H7 (cell line): ENCODE measurements around the gene NLGN1. TPM values are rescaled to one million over a fixed set of nuclear protein-coding genes. Genes with fewer than 3 reads are reported as not detected.

Experiments used
- DNase-seq: peaks from one replicate; pipeline ENCODE4 v3.0.0; 2012
- H3K27me3 ChIP-seq: 2 replicates; pipeline ENCODE4 v1.6.0; 2011; ENCODE audit warnings: mild to moderate bottlenecking, low read length; ENCODE audit not compliant: control insufficient read depth, insufficient read depth
- H3K36me3 ChIP-seq: replicated peaks from 2 replicates; pipeline ENCODE4 v1.5.1; 2011; ENCODE audit warnings: low read length; ENCODE audit not compliant: control insufficient read depth, insufficient read depth
- H3K4me3 ChIP-seq: 2 replicates; pipeline ENCODE4 v1.5.1; 2011; ENCODE audit warnings: low read depth, mild to moderate bottlenecking, control low read depth, low read length, moderate library complexity; ENCODE audit not compliant: insufficient read depth
- total RNA-seq: library from RNA; depleted of rRNA; stranded (reverse); fragments of >200 nt; shearing (Covaris generic); gene quantifications from 2 replicates; pipeline ENCODE4 v1.2.3, GENCODE V29; 2014

Gene NLGN1
- total RNA-seq, 1 experiment from 2014 or later, result 7.1 TPM

DNA sequence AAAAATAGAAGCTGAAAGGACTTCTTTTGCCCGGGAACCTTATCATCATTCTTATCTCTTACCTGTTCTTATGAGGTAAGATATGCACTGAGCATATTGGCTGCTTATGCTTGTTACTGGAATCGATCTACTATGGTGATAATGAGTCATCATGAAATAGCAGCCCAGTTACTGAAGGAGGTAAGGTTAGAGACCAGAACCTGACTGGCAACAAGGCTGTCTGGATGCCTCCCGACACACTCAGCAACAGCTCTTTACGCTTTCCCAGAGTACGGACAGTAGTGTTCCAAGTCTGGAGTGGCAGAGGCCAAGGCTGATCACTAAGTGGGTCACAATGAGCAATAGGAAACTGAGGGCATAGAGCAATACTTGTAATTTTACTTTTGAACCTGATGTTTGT, 314.1 kb downstream of the NLGN1 start:
- DNase-seq, result no peak
- Histone ChIP-seq H3K4me3 (no peak overlapping the region), H3K36me3 (no peaks in the 10 kb centered on the region), H3K27me3 (no peaks in the 10 kb centered on the region)

GRCh38 chr3:173719585-173719984, 322.0 kb downstream of the NLGN1 start:
- no peak for DNase-seq

DNA sequence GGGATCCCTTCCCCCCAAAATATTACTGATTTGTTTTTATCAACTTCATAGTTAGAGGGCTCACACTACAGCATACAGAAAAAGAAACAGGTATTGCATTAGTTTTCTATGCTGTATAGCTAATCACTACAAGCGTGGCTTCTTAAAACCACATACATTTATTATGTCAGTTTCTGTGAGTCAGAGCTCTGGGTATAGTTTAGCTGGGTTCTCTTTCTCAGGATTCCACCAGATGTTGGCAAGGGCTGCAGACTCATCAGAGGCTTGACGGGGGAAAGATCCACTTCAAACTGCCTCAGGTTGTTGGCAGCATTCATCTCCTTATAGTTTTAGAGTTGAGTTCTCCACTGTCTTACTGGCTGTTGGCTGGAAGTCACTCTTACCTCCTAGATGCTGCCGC, 328.0 kb downstream of the NLGN1 start:
- Histone ChIP-seq H3K36me3 (no peaks in the 10 kb centered on the region), H3K27me3 (no peaks in the 10 kb centered on the region), H3K4me3 (no peak overlapping the region)
- no peak for DNase-seq

More at GRCh38 chr3:173719585-173719984, 322.0 kb downstream of the NLGN1 start:
- Histone ChIP-seq H3K36me3 (no peaks in the 10 kb centered on the region), H3K4me3 (no peak overlapping the region), H3K27me3 (no peaks in the 10 kb centered on the region)

DNA sequence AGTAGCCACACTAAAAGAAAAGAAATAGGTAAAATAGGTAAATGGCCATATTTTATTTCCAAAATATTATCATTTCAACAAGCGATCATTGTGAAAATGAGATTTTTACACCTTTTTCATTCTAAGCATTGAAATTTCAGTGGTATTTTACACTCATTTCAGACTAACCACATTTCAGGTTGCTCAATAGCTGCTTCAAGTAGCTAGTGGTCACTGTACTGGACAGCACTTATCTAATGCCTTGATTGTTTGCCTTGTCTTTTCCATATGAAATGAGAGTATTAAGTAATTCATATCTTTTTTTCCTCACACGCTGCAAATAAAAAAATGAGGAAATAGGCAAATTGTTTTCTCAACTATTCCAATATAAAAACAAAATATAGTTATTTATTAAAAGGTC, 332.8 kb downstream of the NLGN1 start:
- Histone ChIP-seq H3K27me3 (no peaks in the 10 kb centered on the region), H3K36me3 (no peaks in the 10 kb centered on the region), H3K4me3 (no peak overlapping the region)
- no peak for DNase-seq

DNA sequence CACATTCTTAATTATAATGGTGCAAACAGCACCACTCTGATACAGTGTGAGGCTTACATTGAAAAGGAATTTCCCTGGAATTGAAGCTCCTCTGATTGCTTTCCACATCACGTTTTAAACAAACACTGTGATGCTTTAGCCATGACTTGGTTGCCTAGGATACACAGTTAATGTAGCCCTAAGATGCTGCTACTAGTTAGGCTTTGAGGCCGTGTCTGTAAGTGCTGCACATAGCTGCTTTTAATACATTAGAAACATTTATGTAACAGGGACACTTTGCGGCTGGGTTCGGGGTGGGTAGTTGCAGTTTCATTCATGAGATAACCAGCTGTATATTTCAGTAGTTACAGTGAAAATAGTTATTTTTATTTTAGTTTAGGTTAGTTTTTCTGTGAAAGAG, 334.7 kb downstream of the NLGN1 start:
- no peak overlapping the region for H3K4me3 ChIP-seq
- H3K36me3 ChIP-seq, result no peaks in the 10 kb centered on the region
- H3K27me3 ChIP-seq, result no peaks in the 10 kb centered on the region
- no peak for DNase-seq

GRCh38 chr3:173733029-173733652, 335.6 kb downstream of the NLGN1 start:
- no peak overlapping the region for H3K4me3 ChIP-seq
- H3K27me3 ChIP-seq, result no peaks in the 10 kb centered on the region
- H3K36me3 ChIP-seq, result no peaks in the 10 kb centered on the region
- no peak for DNase-seq

DNA sequence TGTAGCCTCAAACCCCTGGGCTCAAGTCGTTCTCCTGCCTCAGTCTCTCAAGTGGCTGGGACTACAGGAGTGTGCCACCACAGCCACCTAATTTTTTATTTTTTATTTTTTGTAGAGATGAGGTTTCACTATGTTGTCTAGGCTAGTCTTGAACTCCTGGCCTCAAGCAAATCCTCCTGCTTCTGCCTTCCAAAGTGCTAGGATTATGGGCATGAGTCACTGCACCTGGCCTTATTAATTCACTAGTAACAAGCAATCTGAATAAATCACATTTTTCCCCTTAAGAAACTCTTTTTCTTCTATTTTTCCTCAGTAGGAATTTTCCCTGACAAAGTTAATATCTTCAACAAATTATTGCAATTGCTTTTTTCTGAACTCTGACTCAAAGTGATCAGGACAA, 336.9 kb downstream of the NLGN1 start:
- Histone ChIP-seq H3K36me3 (no peaks in the 10 kb centered on the region), H3K27me3 (no peaks in the 10 kb centered on the region), H3K4me3 (no peak overlapping the region)
- no peak for DNase-seq

GRCh38 chr3:173734895-173735294, 337.4 kb downstream of the NLGN1 start:
- no peaks in the 10 kb centered on the region for H3K27me3 ChIP-seq

GRCh38 chr3:173735841-173736240, 338.3 kb downstream of the NLGN1 start:
- no peaks in the 10 kb centered on the region for H3K27me3 ChIP-seq
- no peak for DNase-seq
- H3K36me3 ChIP-seq, result no peaks in the 10 kb centered on the region
- H3K4me3 ChIP-seq, result no peak overlapping the region

More at GRCh38 chr3:173734895-173735294, 337.4 kb downstream of the NLGN1 start:
- Histone ChIP-seq H3K4me3 (no peak overlapping the region), H3K36me3 (no peaks in the 10 kb centered on the region)
- no peak for DNase-seq

DNA sequence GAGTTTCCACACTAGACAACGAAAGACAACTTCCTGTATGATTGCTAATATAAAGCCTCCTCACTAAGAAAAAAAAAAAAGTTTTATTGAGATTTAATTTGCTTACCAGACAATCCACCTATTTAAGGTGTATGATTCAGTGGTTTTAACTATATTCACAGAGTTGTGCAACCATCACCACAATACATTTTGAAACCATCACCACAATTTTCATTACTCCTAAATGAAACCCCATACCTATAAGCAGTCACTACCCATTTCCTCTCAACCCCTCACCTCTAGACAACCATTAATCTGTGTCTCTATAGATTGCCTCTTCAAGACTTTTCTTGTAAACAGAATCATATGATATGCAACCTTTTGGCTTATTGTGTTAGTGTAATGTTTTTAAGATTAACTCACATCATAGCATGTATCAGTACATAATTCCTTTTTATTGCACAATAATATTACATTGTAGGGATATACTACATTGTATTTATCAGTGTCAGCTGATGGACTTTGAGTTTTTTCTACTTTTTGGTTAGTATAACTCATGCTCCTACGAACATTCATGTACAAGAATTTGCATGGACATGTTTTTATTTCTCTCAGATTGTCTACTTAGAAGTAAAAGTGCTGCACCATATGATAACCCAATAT, 339.7 kb downstream of the NLGN1 start:
- Histone ChIP-seq H3K27me3 (no peaks in the 10 kb centered on the region), H3K4me3 (no peak overlapping the region), H3K36me3 (no peaks in the 10 kb centered on the region)
- no peak for DNase-seq

GRCh38 chr3:173739726-173740125, 342.2 kb downstream of the NLGN1 start:
- no peak overlapping the region for H3K4me3 ChIP-seq

GRCh38 chr3:173742491-173742890, 344.9 kb downstream of the NLGN1 start:
- H3K27me3 ChIP-seq, result no peaks in the 10 kb centered on the region
- no peak for DNase-seq
- H3K4me3 ChIP-seq, result no peak overlapping the region
- H3K36me3 ChIP-seq, result no peaks in the 10 kb centered on the region

More at GRCh38 chr3:173739726-173740125, 342.2 kb downstream of the NLGN1 start:
- H3K27me3 ChIP-seq, result no peaks in the 10 kb centered on the region
- no peak for DNase-seq
- no peaks in the 10 kb centered on the region for H3K36me3 ChIP-seq

DNA sequence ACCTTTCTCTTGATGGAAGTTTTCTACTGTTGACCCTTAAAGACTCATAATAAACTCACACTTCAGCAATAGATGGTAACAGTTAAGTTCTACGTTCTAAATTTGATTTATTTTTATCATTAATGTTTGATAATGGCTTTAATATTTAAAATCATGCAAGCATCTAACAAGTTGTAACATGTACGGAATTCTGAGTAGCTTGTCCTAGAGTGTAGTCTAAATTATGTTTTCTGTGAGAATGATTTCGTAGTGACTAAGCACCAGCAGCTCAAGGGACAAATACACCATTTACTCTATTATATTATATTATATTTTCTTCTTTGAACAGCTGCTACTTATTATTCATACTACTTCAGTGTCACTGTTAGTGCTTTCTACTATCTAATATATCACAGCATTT, 345.6 kb downstream of the NLGN1 start:
- Histone ChIP-seq H3K36me3 (no peaks in the 10 kb centered on the region), H3K27me3 (no peaks in the 10 kb centered on the region), H3K4me3 (no peak overlapping the region)
- no peak for DNase-seq

DNA sequence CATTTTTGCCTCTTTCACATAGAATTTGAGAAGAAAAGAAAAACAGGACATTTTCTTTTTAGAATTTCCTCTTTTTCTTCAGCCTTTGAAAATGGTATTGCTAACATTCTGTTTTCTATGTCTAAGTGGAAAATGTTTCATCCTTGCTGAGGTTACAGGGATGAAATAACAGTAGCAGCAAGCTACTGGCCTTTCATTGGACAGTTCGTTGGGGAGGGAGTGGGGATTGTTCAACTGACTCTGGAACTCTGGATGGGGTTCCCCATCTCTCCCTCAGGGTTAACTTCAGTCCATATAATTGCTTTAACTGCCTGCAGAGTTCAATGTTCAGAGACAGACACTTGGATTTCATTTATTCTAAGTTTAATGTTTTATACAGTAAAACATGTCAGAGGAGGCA, 346.0 kb downstream of the NLGN1 start:
- Histone ChIP-seq H3K36me3 (no peaks in the 10 kb centered on the region), H3K4me3 (no peak overlapping the region), H3K27me3 (no peaks in the 10 kb centered on the region)
- no peak for DNase-seq

- no peak for DNase-seq
- Histone ChIP-seq H3K36me3 (no peaks in the 10 kb centered on the region), H3K4me3 (no peak overlapping the region), H3K27me3 (no peaks in the 10 kb centered on the region)
Observed at GRCh38 chr3:173744479-173744878, 346.9 kb downstream of the NLGN1 start.
